ENCODE data around the gene RIN3.

DNA sequence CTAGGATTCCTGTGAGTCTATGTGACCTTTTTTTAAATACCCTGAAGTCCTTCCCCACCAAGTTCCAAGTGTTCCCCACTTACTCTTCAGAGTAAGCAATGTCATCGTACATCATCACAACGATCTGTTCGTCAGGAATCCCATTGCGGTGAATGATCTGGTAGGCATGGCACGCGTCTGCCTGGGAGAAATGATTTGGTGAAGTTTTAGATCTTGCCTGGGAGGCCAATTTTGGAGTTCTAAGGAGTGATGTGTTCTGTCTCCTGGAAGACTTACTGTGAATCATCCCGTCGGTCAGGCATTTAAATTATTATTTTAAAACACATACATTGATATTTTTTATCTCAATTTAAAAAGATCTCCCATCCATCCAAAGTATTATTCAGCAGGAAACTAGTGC is 205.1 kb downstream of the RIN3 start:
- TF ChIP-seq, protein P1, sequence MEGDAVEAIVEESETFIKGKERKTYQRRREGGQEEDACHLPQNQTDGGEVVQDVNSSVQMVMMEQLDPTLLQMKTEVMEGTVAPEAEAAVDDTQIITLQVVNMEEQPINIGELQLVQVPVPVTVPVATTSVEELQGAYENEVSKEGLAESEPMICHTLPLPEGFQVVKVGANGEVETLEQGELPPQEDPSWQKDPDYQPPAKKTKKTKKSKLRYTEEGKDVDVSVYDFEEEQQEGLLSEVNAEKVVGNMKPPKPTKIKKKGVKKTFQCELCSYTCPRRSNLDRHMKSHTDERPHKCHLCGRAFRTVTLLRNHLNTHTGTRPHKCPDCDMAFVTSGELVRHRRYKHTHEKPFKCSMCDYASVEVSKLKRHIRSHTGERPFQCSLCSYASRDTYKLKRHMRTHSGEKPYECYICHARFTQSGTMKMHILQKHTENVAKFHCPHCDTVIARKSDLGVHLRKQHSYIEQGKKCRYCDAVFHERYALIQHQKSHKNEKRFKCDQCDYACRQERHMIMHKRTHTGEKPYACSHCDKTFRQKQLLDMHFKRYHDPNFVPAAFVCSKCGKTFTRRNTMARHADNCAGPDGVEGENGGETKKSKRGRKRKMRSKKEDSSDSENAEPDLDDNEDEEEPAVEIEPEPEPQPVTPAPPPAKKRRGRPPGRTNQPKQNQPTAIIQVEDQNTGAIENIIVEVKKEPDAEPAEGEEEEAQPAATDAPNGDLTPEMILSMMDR (conservative IDR thresholded peaks at IDR 0.05; ENCODE audit: low read depth, low read length): no peak
- TF ChIP-seq EZH2 (IDR thresholded peaks at IDR 0.05; ENCODE audit: borderline replicate concordance, low read depth, low read length, poor library complexity, severe bottlenecking): no peak
